Neural crest cell (in vitro differentiated cells): ENCODE measurements around the gene RSF1. TPM values are rescaled to one million over a fixed set of nuclear protein-coding genes. Genes with fewer than 3 reads are reported as not detected.

Experiments
- DNase-seq: peaks from one replicate; pipeline ENCODE4 v3.0.0; 2021; ENCODE audit warnings: low read depth, mixed read lengths, low spot score
- H3K27ac Mint-ChIP-seq: one replicate; pipeline ENCODE4 v1.8.0; 2021; ENCODE audit warnings: mild to moderate bottlenecking, mixed read lengths; ENCODE audit not compliant: unreplicated experiment
- H3K27me3 Mint-ChIP-seq: 2 replicates; pipeline ENCODE4 v1.8.0; 2021; ENCODE audit warnings: low read depth, mild to moderate bottlenecking, mixed read lengths
- H3K36me3 Mint-ChIP-seq: 2 replicates; pipeline ENCODE4 v1.8.0; 2021; ENCODE audit warnings: low read depth, mild to moderate bottlenecking, mixed read lengths
- H3K4me1 Mint-ChIP-seq: 2 replicates; pipeline ENCODE4 v1.8.0; 2021; ENCODE audit warnings: mixed read lengths
- H3K4me3 Mint-ChIP-seq: one replicate; pipeline ENCODE4 v1.8.0; 2021; ENCODE audit warnings: mild to moderate bottlenecking, mixed read lengths
- H3K9me3 Mint-ChIP-seq: 2 replicates; pipeline ENCODE4 v1.8.0; 2021; ENCODE audit warnings: mixed read lengths
- CTCF ChIP-seq: fragments of 200-600 bp; sonication (generic); conservative IDR thresholded peaks from 2 replicates; pipeline ENCODE4 v1.5.0; 2021; ENCODE audit warnings: antibody characterized with exemption, mild to moderate bottlenecking
- total RNA-seq: library from RNA; stranded (reverse); gene quantifications from 2 replicates; pipeline ENCODE4 v1.2.1, GENCODE V29; 2021

The RSF1 gene
- total RNA-seq, 1 donor from 2014 or later, result 85.4 TPM

- no peaks in the 10 kb centered on the region for H3K27me3 Mint-ChIP-seq
- no peaks in the 10 kb centered on the region for H3K4me1 Mint-ChIP-seq
- peaks cover 30% of the 10 kb centered on the region for H3K36me3 Mint-ChIP-seq
- H3K27ac Mint-ChIP-seq, result no peak overlapping the region
- no peaks in the 10 kb centered on the region for H3K9me3 Mint-ChIP-seq
- TF ChIP-seq CTCF, result no peak
- no peak for DNase-seq
- no peak overlapping the region for H3K4me3 Mint-ChIP-seq
Measured at GRCh38 chr11:77699425-77699824, 121.1 kb downstream of the RSF1 start.

GRCh38 chr11:77698896-77699295 is 121.6 kb downstream of the RSF1 start:
- H3K27ac Mint-ChIP-seq, result no peak overlapping the region
- no peaks in the 10 kb centered on the region for H3K4me1 Mint-ChIP-seq
- H3K9me3 Mint-ChIP-seq, result no peaks in the 10 kb centered on the region
- no peaks in the 10 kb centered on the region for H3K27me3 Mint-ChIP-seq
- DNase-seq, result no peak
- no peak overlapping the region for H3K4me3 Mint-ChIP-seq
- no peak for TF ChIP-seq CTCF
- H3K36me3 Mint-ChIP-seq, result peaks cover 31% of the 10 kb centered on the region

GRCh38 chr11:77697865-77698264 is 122.7 kb downstream of the RSF1 start:
- H3K9me3 Mint-ChIP-seq, result no peaks in the 10 kb centered on the region
- H3K4me3 Mint-ChIP-seq, result no peak overlapping the region
- H3K4me1 Mint-ChIP-seq, result no peaks in the 10 kb centered on the region
- no peak for DNase-seq
- H3K27me3 Mint-ChIP-seq, result no peaks in the 10 kb centered on the region
- H3K27ac Mint-ChIP-seq, result no peak overlapping the region
- peaks cover 31% of the 10 kb centered on the region for H3K36me3 Mint-ChIP-seq
- no peak for TF ChIP-seq CTCF

- Mint-ChIP-seq H3K4me1 (no peaks in the 10 kb centered on the region), H3K27ac (no peak overlapping the region), H3K27me3 (no peaks in the 10 kb centered on the region), H3K36me3 (peaks cover 22% of the 10 kb centered on the region), H3K4me3 (no peak overlapping the region), H3K9me3 (no peaks in the 10 kb centered on the region)
- no peak for TF ChIP-seq CTCF
- no peak for DNase-seq
Measured at GRCh38 chr11:77695417-77695816, 125.1 kb downstream of the RSF1 start.

GRCh38 chr11:77690649-77691048 is 129.9 kb downstream of the RSF1 start:
- Mint-ChIP-seq H3K36me3 (peaks cover 13% of the 10 kb centered on the region), H3K27ac (no peak overlapping the region), H3K4me1 (no peaks in the 10 kb centered on the region), H3K4me3 (no peak overlapping the region), H3K27me3 (no peaks in the 10 kb centered on the region), H3K9me3 (no peaks in the 10 kb centered on the region)
- no peak for TF ChIP-seq CTCF
- DNase-seq, result no peak

DNA sequence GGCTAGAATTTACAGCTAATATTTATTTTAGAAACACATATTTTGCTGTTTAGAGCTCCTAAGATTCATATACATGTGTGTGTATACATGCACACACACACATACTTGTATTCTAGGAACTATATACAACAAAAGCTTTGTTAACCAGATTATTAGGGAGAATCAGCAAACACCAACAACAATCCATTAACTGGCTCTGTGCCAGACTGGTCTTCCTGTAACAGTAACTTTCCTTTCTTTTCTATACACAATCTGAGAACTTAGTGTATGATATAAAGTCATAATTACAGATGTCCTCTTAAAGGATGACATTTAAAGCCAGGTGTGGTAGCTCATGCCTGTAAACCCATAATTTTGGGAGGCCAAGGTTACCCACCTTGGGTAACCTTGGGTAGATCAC is 133.4 kb downstream of the RSF1 start:
- TF ChIP-seq CTCF, result no peak
- H3K4me3 Mint-ChIP-seq, result no peak overlapping the region
- DNase-seq, result no peak

More for the DNA sequence above, 133.4 kb downstream of the RSF1 start:
- H3K27me3 Mint-ChIP-seq, result no peaks in the 10 kb centered on the region
- peaks cover 9% of the 10 kb centered on the region for H3K36me3 Mint-ChIP-seq
- H3K4me1 Mint-ChIP-seq, result no peaks in the 10 kb centered on the region
- no peak overlapping the region for H3K27ac Mint-ChIP-seq
- H3K9me3 Mint-ChIP-seq, result no peaks in the 10 kb centered on the region
